Parathyroid adenoma (tissue), 2 donors: ENCODE data around the gene ZNF319.

Experiments
- H2AFZ ChIP-seq: fragments of 300-600 bp; sonication (generic); one replicate; pipeline ENCODE4 v1.7.0; 2017; ENCODE audit warnings: antibody characterized with exemption, mild to moderate bottlenecking
- H3K27ac ChIP-seq: fragments of 300-600 bp; sonication (generic); one replicate; pipeline ENCODE4 v1.7.0; 2017
- H3K27me3 ChIP-seq: fragments of 300-600 bp; sonication (generic); one replicate; pipeline ENCODE4 v1.7.0; 2017; ENCODE audit warnings: low read length; ENCODE audit not compliant: control insufficient read depth, insufficient read depth
- H3K36me3 ChIP-seq: fragments of 300-600 bp; sonication (generic); one replicate; pipeline ENCODE4 v1.7.0; 2017; ENCODE audit warnings: low read length; ENCODE audit not compliant: control insufficient read depth, insufficient read depth
- H3K4me1 ChIP-seq: fragments of 300-600 bp; sonication (generic); one replicate; pipeline ENCODE4 v1.7.0; 2017; ENCODE audit warnings: control low read depth
- H3K4me2 ChIP-seq: fragments of 300-600 bp; sonication (generic); one replicate; pipeline ENCODE4 v1.7.0; 2017; ENCODE audit warnings: low read length
- H3K4me3 ChIP-seq: fragments of 300-600 bp; sonication (generic); one replicate; pipeline ENCODE4 v1.7.0; 2017; ENCODE audit warnings: low read depth, low read length
- H3K79me2 ChIP-seq: fragments of 300-600 bp; sonication (generic); one replicate; pipeline ENCODE4 v1.7.0; 2017; ENCODE audit warnings: control low read depth
- H3K9ac ChIP-seq: fragments of 300-600 bp; sonication (generic); one replicate; pipeline ENCODE4 v1.7.0; 2017; ENCODE audit warnings: mild to moderate bottlenecking
- H3K9me3 ChIP-seq: fragments of 300-600 bp; sonication (generic); one replicate; pipeline ENCODE4 v1.7.0; 2017; ENCODE audit warnings: low read length; ENCODE audit not compliant: control insufficient read depth
- CTCF ChIP-seq: fragments of 300-600 bp; sonication (generic); IDR thresholded peaks from one replicate; pipeline ENCODE4 v1.7.0; 2017; ENCODE audit warnings: antibody characterized with exemption, mild to moderate bottlenecking
- donor health status: primary hyperparathyroidism.

ZNF319 gene

GRCh38 chr16:57958544-57958943, 41.9 kb downstream of the ZNF319 start:
- no peak for TF ChIP-seq CTCF
- H3K36me3 ChIP-seq: no peaks in the 10 kb centered on the region
- H3K9me3 ChIP-seq: no peaks in the 10 kb centered on the region
- no peak overlapping the region for H3K4me3 ChIP-seq
- no peaks in the 10 kb centered on the region for H3K79me2 ChIP-seq
- H3K9ac ChIP-seq: no peak overlapping the region
- no peak overlapping the region for H3K27ac ChIP-seq
- H3K4me2 ChIP-seq: no peak overlapping the region
- H3K27me3 ChIP-seq: no peaks in the 10 kb centered on the region
- H2AFZ ChIP-seq: no peak overlapping the region
- H3K4me1 ChIP-seq: no peaks in the 10 kb centered on the region

GRCh38 chr16:57957673-57958392, 42.6 kb downstream of the ZNF319 start:
- no peaks in the 10 kb centered on the region for H3K9me3 ChIP-seq
- H3K4me1 ChIP-seq: no peaks in the 10 kb centered on the region
- no peak overlapping the region for H3K9ac ChIP-seq
- H3K4me2 ChIP-seq: no peak overlapping the region
- H3K27ac ChIP-seq: no peak overlapping the region
- H3K27me3 ChIP-seq: no peaks in the 10 kb centered on the region
- no peak for TF ChIP-seq CTCF
- H3K36me3 ChIP-seq: no peaks in the 10 kb centered on the region
- no peak overlapping the region for H2AFZ ChIP-seq
- H3K4me3 ChIP-seq: no peak overlapping the region
- H3K79me2 ChIP-seq: no peaks in the 10 kb centered on the region

- H3K4me3 ChIP-seq: no peak overlapping the region
- no peak overlapping the region for H2AFZ ChIP-seq
- H3K9ac ChIP-seq: no peak overlapping the region
- H3K4me1 ChIP-seq: no peaks in the 10 kb centered on the region
- H3K27ac ChIP-seq: no peak overlapping the region
- no peaks in the 10 kb centered on the region for H3K9me3 ChIP-seq
- no peak for TF ChIP-seq CTCF
- no peaks in the 10 kb centered on the region for H3K36me3 ChIP-seq
- H3K4me2 ChIP-seq: no peak overlapping the region
- no peaks in the 10 kb centered on the region for H3K27me3 ChIP-seq
- no peaks in the 10 kb centered on the region for H3K79me2 ChIP-seq
Measured at GRCh38 chr16:57956924-57957672, 43.4 kb downstream of the ZNF319 start.

- H3K9ac ChIP-seq: no peak overlapping the region
- no peaks in the 10 kb centered on the region for H3K79me2 ChIP-seq
- no peak overlapping the region for H3K4me2 ChIP-seq
- no peak overlapping the region for H3K27ac ChIP-seq
- no peak for TF ChIP-seq CTCF
- H3K36me3 ChIP-seq: no peaks in the 10 kb centered on the region
- H3K27me3 ChIP-seq: no peaks in the 10 kb centered on the region
- no peaks in the 10 kb centered on the region for H3K4me1 ChIP-seq
- H2AFZ ChIP-seq: no peak overlapping the region
- H3K9me3 ChIP-seq: no peaks in the 10 kb centered on the region
- no peak overlapping the region for H3K4me3 ChIP-seq
Measured at GRCh38 chr16:57956270-57956808, 44.1 kb downstream of the ZNF319 start.
